ENCODE results near the gene RNU6-8.

Gene RNU6-8

GRCh38 chr14:32203928-32204357 is 874 bp upstream of the RNU6-8 start:
- DNase-seq (ENCODE audit: low read depth) = no peak

- no peak for DNase-seq (ENCODE audit: low read depth)
These were observed 525 bp downstream of the RNU6-8 start for GRCh38 chr14:32202491-32202997.

GRCh38 chr14:32201816-32202490 is 1.1 kb downstream of the RNU6-8 start, which contains the start of gene RNU6-7:
RNU6-7 (plus strand) TSS chr14:32202045.
- DNase-seq (ENCODE audit: low read depth) = peak; percentile 33

- peak; percentile 59 for DNase-seq (ENCODE audit: low read depth)
These were observed 1.8 kb downstream of the RNU6-8 start for GRCh38 chr14:32201193-32201815.

- no peak for DNase-seq (ENCODE audit: low read depth)
These were observed 2.5 kb downstream of the RNU6-8 start for GRCh38 chr14:32200368-32201192.

- DNase-seq (ENCODE audit: low read depth) = no peak
These were observed 5.2 kb downstream of the RNU6-8 start for GRCh38 chr14:32197919-32198318.

- DNase-seq (ENCODE audit: low read depth) = no peak
These were observed 7.4 kb downstream of the RNU6-8 start for GRCh38 chr14:32195636-32196035.

- DNase-seq (ENCODE audit: low read depth) = no peak
These were observed 9.5 kb downstream of the RNU6-8 start for GRCh38 chr14:32193532-32193931.

- DNase-seq (ENCODE audit: low read depth) = no peak
These were observed 10.2 kb downstream of the RNU6-8 start for GRCh38 chr14:32192712-32193373.

GRCh38 chr14:32190673-32191072 is 12.4 kb downstream of the RNU6-8 start:
- no peak for DNase-seq (ENCODE audit: low read depth)

GRCh38 chr14:32189811-32190210 is 13.3 kb downstream of the RNU6-8 start:
- DNase-seq (ENCODE audit: low read depth) = no peak

- no peak for DNase-seq (ENCODE audit: low read depth)
These were observed 16.8 kb downstream of the RNU6-8 start for GRCh38 chr14:32186248-32186647.

GRCh38 chr14:32185097-32185496 is 18.0 kb downstream of the RNU6-8 start:
- DNase-seq (ENCODE audit: low read depth) = no peak

GRCh38 chr14:32183151-32184058 is 19.7 kb downstream of the RNU6-8 start:
- no peak for DNase-seq (ENCODE audit: low read depth)

GRCh38 chr14:32171469-32171868 is 31.6 kb downstream of the RNU6-8 start:
- no peak for DNase-seq (ENCODE audit: low read depth)

GRCh38 chr14:32169191-32169590 is 33.9 kb downstream of the RNU6-8 start:
- DNase-seq (ENCODE audit: low read depth) = no peak

GRCh38 chr14:32167907-32168306 is 35.2 kb downstream of the RNU6-8 start:
- no peak for DNase-seq (ENCODE audit: low read depth)

GRCh38 chr14:32166924-32167323 is 36.1 kb downstream of the RNU6-8 start:
- no peak for DNase-seq (ENCODE audit: low read depth)

- DNase-seq (ENCODE audit: low read depth) = no peak
These were observed 37.0 kb downstream of the RNU6-8 start for GRCh38 chr14:32166029-32166428.

All from activated T-cell treated with anti-CD3 and anti-CD28 coated beads for 1 hour (primary cell).